ENCODE measurements around the gene SREBF2. TPM values are rescaled to one million over a fixed set of nuclear protein-coding genes. Genes with fewer than 3 reads are reported as not detected.
"Not testable (repeated sequence)": the region's sequence is repeated elsewhere in the genome, so short reads cannot be mapped to it uniquely, and the experiment has no call there.

Gene SREBF2
- total RNA-seq, 2 donors from 2014 or later: 48.3 to 65.3 TPM

DNA sequence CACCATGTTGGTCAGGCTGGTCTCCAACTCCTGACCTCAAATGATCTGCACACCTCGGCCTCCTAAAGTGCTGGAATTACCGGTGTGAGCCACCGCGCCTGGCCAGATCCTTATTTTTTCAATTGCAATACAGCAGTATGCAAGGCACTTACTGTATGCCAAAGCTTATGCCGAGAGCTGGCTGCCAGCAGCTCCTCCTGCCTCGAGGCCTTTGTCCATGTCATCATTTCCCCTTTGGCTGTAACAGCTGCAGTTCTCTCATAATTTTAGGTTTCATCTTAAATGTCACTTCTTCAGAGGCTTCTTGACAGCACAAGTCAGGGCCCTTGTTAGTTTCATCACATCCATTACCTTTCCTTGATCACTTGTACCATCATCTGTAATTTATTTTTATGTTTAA is 1.5 kb upstream of the SREBF2 start:
- TF ChIP-seq, protein P1, sequence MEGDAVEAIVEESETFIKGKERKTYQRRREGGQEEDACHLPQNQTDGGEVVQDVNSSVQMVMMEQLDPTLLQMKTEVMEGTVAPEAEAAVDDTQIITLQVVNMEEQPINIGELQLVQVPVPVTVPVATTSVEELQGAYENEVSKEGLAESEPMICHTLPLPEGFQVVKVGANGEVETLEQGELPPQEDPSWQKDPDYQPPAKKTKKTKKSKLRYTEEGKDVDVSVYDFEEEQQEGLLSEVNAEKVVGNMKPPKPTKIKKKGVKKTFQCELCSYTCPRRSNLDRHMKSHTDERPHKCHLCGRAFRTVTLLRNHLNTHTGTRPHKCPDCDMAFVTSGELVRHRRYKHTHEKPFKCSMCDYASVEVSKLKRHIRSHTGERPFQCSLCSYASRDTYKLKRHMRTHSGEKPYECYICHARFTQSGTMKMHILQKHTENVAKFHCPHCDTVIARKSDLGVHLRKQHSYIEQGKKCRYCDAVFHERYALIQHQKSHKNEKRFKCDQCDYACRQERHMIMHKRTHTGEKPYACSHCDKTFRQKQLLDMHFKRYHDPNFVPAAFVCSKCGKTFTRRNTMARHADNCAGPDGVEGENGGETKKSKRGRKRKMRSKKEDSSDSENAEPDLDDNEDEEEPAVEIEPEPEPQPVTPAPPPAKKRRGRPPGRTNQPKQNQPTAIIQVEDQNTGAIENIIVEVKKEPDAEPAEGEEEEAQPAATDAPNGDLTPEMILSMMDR (IDR thresholded peaks at IDR 0.05): no peak
- Histone ChIP-seq H3K9me3 (no peaks in the 10 kb centered on the region), H3K4me3 (no peak overlapping the region), H3K36me3 (peaks cover 2% of the 10 kb centered on the region), H3K27ac (peak overlapping the region in 1 of 2 donors; percentile 85), H3K4me1 (ENCODE audit: control insufficient read depth in 1 of 2, low read depth in 2 of 2) (peaks cover 7 to 33% of the 10 kb centered on the region in 2 donors), H3K27me3 (replicated peaks; ENCODE audit: insufficient read depth) (no peaks in the 10 kb centered on the region)
- no peak for DNase-seq (ENCODE audit: low spot score)
- no peak for ATAC-seq (ENCODE audit: insufficient number of reproducible peaks, low FRiP score, low read depth)

DNA sequence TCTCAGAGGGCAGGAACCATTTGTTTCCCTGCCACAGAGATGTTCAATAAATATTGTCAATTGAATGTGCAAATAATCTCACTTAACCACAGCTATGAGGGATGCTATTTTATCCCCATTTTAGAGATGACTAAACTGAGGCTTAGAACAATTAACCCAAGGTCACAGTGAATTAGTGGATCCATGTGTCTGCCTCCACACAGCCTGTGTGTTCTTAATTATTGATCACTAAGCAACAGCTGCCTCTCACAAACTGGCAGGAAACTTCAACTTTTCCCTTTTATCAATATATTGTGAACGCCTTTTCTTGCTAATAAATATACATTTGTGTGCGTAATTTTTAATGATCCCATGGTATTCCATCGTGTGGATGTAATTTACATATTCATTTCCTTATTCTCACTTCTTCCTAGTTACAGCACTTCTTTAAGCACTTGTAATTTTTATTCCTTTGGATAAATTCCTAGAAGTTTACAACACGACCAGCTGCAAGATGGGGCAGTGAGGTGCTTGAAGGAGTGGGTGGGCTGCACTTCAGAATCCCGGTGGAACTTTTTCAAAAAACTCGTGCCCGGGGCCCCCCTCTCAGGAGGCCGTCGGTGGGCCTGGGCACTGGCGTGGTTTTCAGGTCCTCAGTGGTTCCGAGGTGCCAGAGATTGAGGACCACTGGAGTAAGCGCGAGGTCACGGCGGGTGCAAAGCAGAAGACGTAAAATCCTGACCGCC is 915 bp upstream of the SREBF2 start:
- H3K27ac ChIP-seq: peak overlapping the region; percentile 85 to 92
- H3K4me1 ChIP-seq (ENCODE audit: control insufficient read depth in 1 of 2, low read depth in 2 of 2): peaks cover 7 to 31% of the 10 kb centered on the region in 2 donors
- TF ChIP-seq, protein P1 (IDR thresholded peaks at IDR 0.05): no peak
- no peak for DNase-seq (ENCODE audit: low spot score)
- ATAC-seq (ENCODE audit: insufficient number of reproducible peaks, low FRiP score, low read depth): no peak
- H3K36me3 ChIP-seq: peaks cover 2% of the 10 kb centered on the region
- H3K27me3 ChIP-seq (replicated peaks; ENCODE audit: insufficient read depth): no peaks in the 10 kb centered on the region
- no peaks in the 10 kb centered on the region for H3K9me3 ChIP-seq
- peak overlapping the region; percentile 96 for H3K4me3 ChIP-seq

DNA sequence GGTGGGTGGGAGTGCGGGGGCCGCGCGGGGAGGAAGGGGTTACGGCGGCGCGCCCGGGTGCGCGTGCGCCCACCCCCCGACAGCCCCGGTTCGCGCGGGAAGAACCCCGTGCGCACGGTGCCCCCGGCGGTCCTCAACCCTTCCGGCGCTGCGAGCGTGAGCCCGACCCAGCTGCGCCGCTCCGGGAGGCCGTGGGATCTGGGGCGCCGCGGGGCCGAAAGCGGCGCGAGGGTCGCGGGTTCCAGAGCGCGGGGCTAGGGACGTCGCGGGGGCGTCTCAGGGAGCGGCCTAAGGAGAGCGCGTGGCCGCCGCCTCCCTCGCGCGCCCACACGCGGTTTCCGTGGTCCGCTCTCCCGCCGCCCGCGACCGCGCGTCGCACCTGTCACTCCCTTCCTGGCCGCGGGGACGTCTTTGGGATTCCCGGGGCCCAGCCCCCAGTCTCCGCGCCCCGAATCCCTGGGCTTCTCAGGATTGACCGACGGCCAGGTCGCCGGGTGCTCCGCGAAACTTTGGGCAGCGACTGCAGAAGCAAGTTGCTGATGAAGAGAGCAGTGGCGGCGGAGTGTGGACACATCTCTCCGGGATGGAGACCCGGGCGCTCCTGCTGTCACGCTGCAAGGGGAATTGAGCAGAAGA is 582 bp downstream of the SREBF2 start:
- ATAC-seq (ENCODE audit: insufficient number of reproducible peaks, low FRiP score, low read depth): no peak
- Histone ChIP-seq H3K27me3 (replicated peaks; ENCODE audit: insufficient read depth) (no peaks in the 10 kb centered on the region), H3K9me3 (no peaks in the 10 kb centered on the region), H3K4me1 (ENCODE audit: control insufficient read depth in 1 of 2, low read depth in 2 of 2) (peaks cover 7 to 31% of the 10 kb centered on the region in 2 donors), H3K27ac (peak overlapping the region; percentile 85 to 92), H3K36me3 (peaks cover 2% of the 10 kb centered on the region), H3K4me3 (peak overlapping the region; percentile 96)
- TF ChIP-seq, protein P1 (IDR thresholded peaks at IDR 0.05): no peak
- DNase-seq (ENCODE audit: low spot score): no peak

DNA sequence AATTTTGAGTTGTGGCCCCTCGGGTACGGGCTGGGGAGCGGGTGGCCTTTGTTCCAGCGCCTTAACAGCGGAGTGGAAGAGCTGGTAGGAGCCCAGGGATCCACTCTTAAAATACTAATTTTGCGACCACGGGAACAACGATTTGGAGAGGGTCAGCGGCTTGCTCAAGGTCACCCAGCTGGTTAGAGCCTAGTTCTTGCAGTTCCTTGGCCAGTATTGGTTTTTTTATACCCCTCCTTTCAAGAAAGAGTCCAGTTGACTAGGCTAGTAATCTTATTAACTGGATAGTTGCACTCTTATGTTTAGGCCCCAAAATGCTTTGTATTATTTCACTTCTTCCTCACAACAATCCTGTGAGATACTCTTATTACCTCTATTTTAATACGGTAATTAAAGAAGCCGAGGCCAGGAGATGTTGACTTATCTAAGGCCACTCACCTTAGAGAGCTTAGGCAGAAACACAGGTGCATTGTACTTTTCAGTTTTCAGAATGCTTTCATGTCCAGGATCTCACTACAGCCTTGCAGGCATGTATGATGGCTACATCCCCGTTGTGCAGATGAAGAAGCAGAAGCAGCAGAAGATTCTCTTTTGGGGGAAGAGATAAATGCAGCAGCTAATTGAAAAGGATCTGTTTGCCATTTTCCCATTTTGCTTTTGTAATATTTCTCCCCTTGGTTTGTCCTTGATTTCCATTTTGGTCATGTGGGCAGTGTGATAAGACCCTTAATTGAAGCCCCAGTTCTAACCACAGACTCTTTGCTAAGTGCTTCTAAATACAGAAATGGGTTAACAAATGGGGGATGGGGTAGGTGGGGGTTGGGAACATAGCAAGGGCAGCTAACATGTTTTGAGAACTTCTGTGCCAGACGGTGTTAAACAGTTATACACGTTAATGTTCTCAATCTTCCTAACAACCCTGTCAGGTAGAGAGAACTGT is 1.4 kb downstream of the SREBF2 start:
- Histone ChIP-seq H3K27ac (peak overlapping the region; percentile 85 to 92), H3K36me3 (peaks cover 2% of the 10 kb centered on the region), H3K27me3 (replicated peaks; ENCODE audit: insufficient read depth) (no peaks in the 10 kb centered on the region), H3K4me3 (peak overlapping the region; percentile 96), H3K9me3 (no peaks in the 10 kb centered on the region), H3K4me1 (ENCODE audit: control insufficient read depth in 1 of 2, low read depth in 2 of 2) (peaks cover 7 to 31% of the 10 kb centered on the region in 2 donors)
- DNase-seq (ENCODE audit: low spot score) (no peak), ATAC-seq (ENCODE audit: insufficient number of reproducible peaks, low FRiP score, low read depth) (no peak)
- TF ChIP-seq, protein P1 (IDR thresholded peaks at IDR 0.05): no peak

DNA sequence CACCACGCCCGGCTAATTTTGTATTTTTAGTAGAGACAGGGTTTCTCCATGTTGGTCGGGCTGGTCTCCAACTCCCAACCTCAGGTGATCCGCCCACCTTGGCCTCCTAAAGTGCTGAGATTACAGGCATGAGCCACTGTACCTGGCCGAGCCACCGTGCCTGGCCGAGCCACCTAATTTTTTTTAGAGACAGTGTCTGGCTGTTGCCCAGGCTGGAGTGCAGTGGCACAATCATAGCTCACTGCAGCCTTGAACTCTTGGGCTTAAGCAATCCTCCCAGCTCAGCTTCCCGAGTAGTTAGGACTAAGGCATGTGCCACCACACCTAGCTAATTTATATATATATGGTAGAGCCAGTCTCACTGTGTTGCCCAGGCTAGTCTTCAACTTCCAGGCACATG is 2.6 kb downstream of the SREBF2 start:
- DNase-seq (ENCODE audit: low spot score); H3K36me3 ChIP-seq; H3K27me3 ChIP-seq (replicated peaks; ENCODE audit: insufficient read depth); H3K27ac ChIP-seq; H3K4me3 ChIP-seq; ATAC-seq (ENCODE audit: insufficient number of reproducible peaks, low FRiP score, low read depth); H3K9me3 ChIP-seq: not testable (repeated sequence)
- H3K4me1 ChIP-seq (ENCODE audit: control insufficient read depth in 1 of 2, low read depth in 2 of 2): peaks cover 7 to 31% of the 10 kb centered on the region in 2 donors
